Prostate gland (tissue), 2 donors: Measurements from ENCODE around the gene GGACT.

Source experiments
- CTCF ChIP-seq, 4 experiments: fragments of 200-600 bp in 2 of 4; fragments of 450-650 bp in 2 of 4; sonication (generic) in 2 of 4; IDR thresholded peaks; 1 replicate in 3 of 4; 2 replicates in 1 of 4; pipeline ENCODE4 v1.5.1; 2016 to 2019; ENCODE audit warnings: antibody characterized with exemption in 4 of 4, mild to moderate bottlenecking in 2 of 4, moderate library complexity in 2 of 4
- POLR2A ChIP-seq: fragments of 450-650 bp; IDR thresholded peaks from one replicate; pipeline ENCODE4 v1.6.1; 2016; ENCODE audit warnings: antibody characterized with exemption, mild to moderate bottlenecking

DNA sequence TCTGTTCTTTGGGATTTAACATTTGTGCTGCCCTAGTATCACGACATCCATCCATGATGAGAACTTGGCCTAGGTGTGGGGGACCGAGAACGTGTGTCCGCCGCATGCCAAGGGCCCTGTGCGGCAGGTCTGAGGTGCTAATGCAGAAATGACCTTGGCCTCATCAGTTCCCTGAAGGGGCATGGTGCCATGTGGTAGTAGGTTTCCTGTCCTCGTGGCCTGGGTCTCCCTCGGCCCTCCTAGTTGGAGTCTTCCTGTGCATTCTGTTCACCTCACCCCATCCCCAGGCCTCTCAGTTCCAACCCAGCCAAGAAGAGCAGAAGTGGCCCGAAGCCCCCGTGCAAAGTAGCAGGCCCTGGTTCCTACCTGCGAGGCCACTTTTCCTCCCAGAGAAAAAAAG lies 59.8 kb downstream of the GGACT start:
- TF ChIP-seq CTCF (IDR thresholded peaks at IDR 0.05) (no peak), POLR2A (no peak)
